DND-41 (cell line): Measurements from ENCODE around the gene SPACA7.

ENCODE experiments used
- CTCF ChIP-seq: IDR thresholded peaks from 2 replicates; pipeline ENCODE4 v1.5.1; 2012; ENCODE audit warnings: borderline replicate concordance, low read length, moderate library complexity, mild to moderate bottlenecking; ENCODE audit not compliant: poor library complexity, severe bottlenecking; ENCODE audit errors: extremely low read depth
- EZH2 ChIP-seq: IDR thresholded peaks from 3 replicates; pipeline ENCODE4 v1.6.1; 2012; ENCODE audit warnings: borderline replicate concordance, low read depth, mild to moderate bottlenecking, moderate library complexity, low read length, inconsistent platforms; ENCODE audit not compliant: severe bottlenecking

DNA sequence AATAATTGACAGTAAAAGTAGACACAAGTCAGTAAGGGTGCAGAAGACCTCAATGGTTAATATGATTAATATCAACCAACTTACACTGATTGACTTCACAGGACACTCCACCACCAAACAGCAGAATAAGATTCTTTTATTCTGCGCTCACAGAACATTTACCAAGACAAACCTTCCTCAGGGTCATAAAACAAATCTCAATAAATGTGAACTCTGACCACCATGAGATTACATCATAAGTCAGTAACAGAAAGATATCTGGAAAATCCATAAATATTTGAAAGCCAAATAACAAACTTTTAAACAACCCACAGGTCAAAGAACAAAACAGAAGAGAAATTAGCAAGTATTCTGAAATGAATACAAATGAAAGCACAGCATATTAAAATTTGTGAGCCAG is 99.7 kb downstream of the SPACA7 start:
- TF ChIP-seq CTCF, result no peak
- no peak for TF ChIP-seq EZH2
